ENCODE measurements around the gene DDHD1. TPM values are rescaled to one million over a fixed set of nuclear protein-coding genes. Genes with fewer than 3 reads are reported as not detected.

Gene DDHD1
- total and polyA plus RNA-seq, 2 experiments from 2014 or later: 6.2 to 18.8 TPM

DNA sequence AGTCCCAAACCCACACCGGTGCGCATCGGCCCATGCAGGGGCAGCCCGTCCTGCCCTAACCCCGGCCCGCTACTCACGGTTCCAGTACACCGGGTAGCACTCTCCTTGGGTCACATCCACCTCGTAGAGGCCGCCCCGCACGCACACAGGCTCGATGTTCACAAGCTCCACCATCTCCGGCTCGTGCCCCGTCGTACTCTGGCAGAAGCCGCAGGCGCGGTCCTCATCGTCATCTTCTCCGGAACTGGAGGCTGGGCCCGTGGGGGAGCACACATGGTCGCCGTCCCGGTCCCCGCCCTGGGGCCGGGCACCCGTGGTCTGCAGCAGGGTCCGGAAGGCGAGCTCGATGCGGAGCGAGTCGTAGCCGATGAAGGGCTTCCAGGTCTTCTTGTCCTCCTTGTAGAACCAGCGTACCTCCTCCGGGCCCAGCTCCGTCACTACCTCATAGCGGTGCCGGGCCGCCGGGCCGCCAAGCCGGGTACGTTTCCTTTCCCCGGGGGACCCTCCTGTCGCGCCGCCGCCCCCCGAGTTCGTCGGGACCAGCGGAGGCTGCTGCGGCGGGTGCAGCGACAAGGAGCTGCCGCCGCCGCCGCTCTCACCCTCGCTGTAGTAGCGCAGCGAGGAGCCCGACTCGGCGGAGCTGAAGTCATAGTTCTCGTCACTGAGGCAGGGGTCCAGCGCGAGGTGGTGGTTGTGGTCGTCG is 788 bp downstream of the DDHD1 start:
- H3K36me3 ChIP-seq (replicated peaks; ENCODE audit: insufficient read depth, low read depth): no peaks in the 10 kb centered on the region
- peak overlapping the region; percentile 94 for H3K4me3 ChIP-seq
- H3K27ac ChIP-seq: peak overlapping the region; percentile 92
- no peaks in the 10 kb centered on the region for H3K9me2 ChIP-seq (replicated peaks; ENCODE audit: insufficient read depth)
- peak overlapping the region; percentile 100 for H2AFZ ChIP-seq
- peak; percentile 54 for DNase-seq (ENCODE audit: low spot score)
- H3K4me1 ChIP-seq (ENCODE audit: insufficient read depth): no peaks in the 10 kb centered on the region
- no peaks in the 10 kb centered on the region for H3K27me3 ChIP-seq
- peak overlapping the region; percentile 82 for H3K4me2 ChIP-seq
- peaks cover 10% of the 10 kb centered on the region for H4K20me1 ChIP-seq (ENCODE audit: insufficient read depth, poor library complexity, severe bottlenecking)
- WGBS (ENCODE audit: low lambda C conversion rate, missing lambda C conversion rate): 2% methylated on average over 67 of the region's 73 CpGs
- peaks cover 44% of the 10 kb centered on the region for H3K79me2 ChIP-seq
- TF ChIP-seq EZH2phosphoT487 (IDR thresholded peaks at IDR 0.05; ENCODE audit: low read depth, severe bottlenecking, unreplicated experiment): no peak
- TF ChIP-seq, protein P1, sequence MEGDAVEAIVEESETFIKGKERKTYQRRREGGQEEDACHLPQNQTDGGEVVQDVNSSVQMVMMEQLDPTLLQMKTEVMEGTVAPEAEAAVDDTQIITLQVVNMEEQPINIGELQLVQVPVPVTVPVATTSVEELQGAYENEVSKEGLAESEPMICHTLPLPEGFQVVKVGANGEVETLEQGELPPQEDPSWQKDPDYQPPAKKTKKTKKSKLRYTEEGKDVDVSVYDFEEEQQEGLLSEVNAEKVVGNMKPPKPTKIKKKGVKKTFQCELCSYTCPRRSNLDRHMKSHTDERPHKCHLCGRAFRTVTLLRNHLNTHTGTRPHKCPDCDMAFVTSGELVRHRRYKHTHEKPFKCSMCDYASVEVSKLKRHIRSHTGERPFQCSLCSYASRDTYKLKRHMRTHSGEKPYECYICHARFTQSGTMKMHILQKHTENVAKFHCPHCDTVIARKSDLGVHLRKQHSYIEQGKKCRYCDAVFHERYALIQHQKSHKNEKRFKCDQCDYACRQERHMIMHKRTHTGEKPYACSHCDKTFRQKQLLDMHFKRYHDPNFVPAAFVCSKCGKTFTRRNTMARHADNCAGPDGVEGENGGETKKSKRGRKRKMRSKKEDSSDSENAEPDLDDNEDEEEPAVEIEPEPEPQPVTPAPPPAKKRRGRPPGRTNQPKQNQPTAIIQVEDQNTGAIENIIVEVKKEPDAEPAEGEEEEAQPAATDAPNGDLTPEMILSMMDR (IDR thresholded peaks at IDR 0.05; ENCODE audit: poor library complexity): no peak
- no peak for TF ChIP-seq EZH2 (IDR thresholded peaks at IDR 0.05; ENCODE audit: borderline replicate concordance)
- no peaks in the 10 kb centered on the region for H3K9me3 ChIP-seq (ENCODE audit: low read depth)

- Histone ChIP-seq H3K4me2 (peak overlapping the region; percentile 82), H3K79me2 (peaks cover 49% of the 10 kb centered on the region), H3K9me2 (replicated peaks; ENCODE audit: insufficient read depth) (no peaks in the 10 kb centered on the region), H3K27me3 (no peaks in the 10 kb centered on the region), H3K4me3 (peak overlapping the region; percentile 94), H4K20me1 (ENCODE audit: insufficient read depth, poor library complexity, severe bottlenecking) (peaks cover 10% of the 10 kb centered on the region), H3K36me3 (replicated peaks; ENCODE audit: insufficient read depth, low read depth) (no peaks in the 10 kb centered on the region), H3K27ac (peak overlapping the region; percentile 92), H3K4me1 (ENCODE audit: insufficient read depth) (no peaks in the 10 kb centered on the region), H3K9me3 (ENCODE audit: low read depth) (no peaks in the 10 kb centered on the region), H2AFZ (peak overlapping the region; percentile 100)
- WGBS (ENCODE audit: low lambda C conversion rate, missing lambda C conversion rate): 1% methylated on average over 24 of the region's 25 CpGs
- TF ChIP-seq, protein P1 (IDR thresholded peaks at IDR 0.05; ENCODE audit: poor library complexity): no peak
- no peak for TF ChIP-seq EZH2phosphoT487 (IDR thresholded peaks at IDR 0.05; ENCODE audit: low read depth, severe bottlenecking, unreplicated experiment)
- TF ChIP-seq EZH2 (IDR thresholded peaks at IDR 0.05; ENCODE audit: borderline replicate concordance): no peak
- DNase-seq (ENCODE audit: low spot score): peak; percentile 71
Measured at GRCh38 chr14:53151523-53152183, 1.5 kb downstream of the DDHD1 start.

GRCh38 chr14:53149668-53150316 is 3.3 kb downstream of the DDHD1 start:
- Histone ChIP-seq H4K20me1 (ENCODE audit: insufficient read depth, poor library complexity, severe bottlenecking) (peaks cover 10% of the 10 kb centered on the region), H3K36me3 (replicated peaks; ENCODE audit: insufficient read depth, low read depth) (no peaks in the 10 kb centered on the region), H3K79me2 (peaks cover 67% of the 10 kb centered on the region), H2AFZ (no peak overlapping the region), H3K4me1 (ENCODE audit: insufficient read depth) (no peaks in the 10 kb centered on the region), H3K9me3 (ENCODE audit: low read depth) (no peaks in the 10 kb centered on the region), H3K4me2 (peak overlapping the region; percentile 82), H3K4me3 (no peak overlapping the region), H3K27ac (no peak overlapping the region), H3K27me3 (no peaks in the 10 kb centered on the region), H3K9me2 (replicated peaks; ENCODE audit: insufficient read depth) (no peaks in the 10 kb centered on the region)
- no peak for DNase-seq (ENCODE audit: low spot score)
- TF ChIP-seq, protein P1 (IDR thresholded peaks at IDR 0.05; ENCODE audit: poor library complexity): no peak
- no peak for TF ChIP-seq EZH2phosphoT487 (IDR thresholded peaks at IDR 0.05; ENCODE audit: low read depth, severe bottlenecking, unreplicated experiment)
- WGBS (ENCODE audit: low lambda C conversion rate, missing lambda C conversion rate): 94% methylated on average over 4 of the region's 4 CpGs
